Activated naive CD4-positive, alpha-beta T cell treated with Interleukin-2 at 50 U/mL for 16 hours (primary cell): ENCODE results near the gene LAIR2.
"Not testable (repeated sequence)": the region's sequence is repeated elsewhere in the genome, so short reads cannot be mapped to it uniquely, and the experiment has no call there.

Source experiments
- DNase-seq: peaks from one replicate; pipeline ENCODE4 v3.0.0-alpha.2; 2020

LAIR2 gene

GRCh38 chr19:54495284-54495683 is 7.3 kb upstream of the LAIR2 start:
- DNase-seq: not testable (repeated sequence)

GRCh38 chr19:54497747-54498450 is 4.7 kb upstream of the LAIR2 start:
- DNase-seq: not testable (repeated sequence)

GRCh38 chr19:54498451-54498772 is 4.2 kb upstream of the LAIR2 start:
- not testable (repeated sequence) for DNase-seq

- DNase-seq: not testable (repeated sequence)
Observed at GRCh38 chr19:54505542-54505941, 2.9 kb downstream of the LAIR2 start.

- no peak for DNase-seq
Observed at GRCh38 chr19:54506079-54506478, 3.4 kb downstream of the LAIR2 start.

- not testable (repeated sequence) for DNase-seq
Observed at GRCh38 chr19:54507038-54507717, 4.5 kb downstream of the LAIR2 start.

GRCh38 chr19:54507824-54508223 is 5.2 kb downstream of the LAIR2 start:
- no peak for DNase-seq

- not testable (repeated sequence) for DNase-seq
Observed at GRCh38 chr19:54508487-54508886, 5.9 kb downstream of the LAIR2 start.

- DNase-seq: peak; percentile 16
Observed at GRCh38 chr19:54509200-54509940, 6.7 kb downstream of the LAIR2 start.

GRCh38 chr19:54515156-54515555 is 12.5 kb downstream of the LAIR2 start:
- no peak for DNase-seq

GRCh38 chr19:54517483-54517882 is 14.9 kb downstream of the LAIR2 start:
- peak; percentile 48 for DNase-seq

GRCh38 chr19:54518844-54519243 is 16.2 kb downstream of the LAIR2 start:
- DNase-seq: no peak

GRCh38 chr19:54521022-54521859 is 18.6 kb downstream of the LAIR2 start:
- DNase-seq: no peak

GRCh38 chr19:54521860-54522513 is 19.4 kb downstream of the LAIR2 start:
- no peak for DNase-seq

GRCh38 chr19:54523403-54523802 is 20.8 kb downstream of the LAIR2 start:
- no peak for DNase-seq

- no peak for DNase-seq
Observed at GRCh38 chr19:54525636-54526035, 23.0 kb downstream of the LAIR2 start.

GRCh38 chr19:54526972-54527371 is 24.3 kb downstream of the LAIR2 start:
- DNase-seq: no peak

- no peak for DNase-seq
Observed at GRCh38 chr19:54530866-54531265, 28.2 kb downstream of the LAIR2 start.

- DNase-seq: no peak
Observed at GRCh38 chr19:54532528-54532927, 29.9 kb downstream of the LAIR2 start.

GRCh38 chr19:54533476-54533875 is 30.8 kb downstream of the LAIR2 start:
- no peak for DNase-seq

GRCh38 chr19:54534156-54534555 is 31.5 kb downstream of the LAIR2 start:
- DNase-seq: no peak

GRCh38 chr19:54535601-54536000 is 33.0 kb downstream of the LAIR2 start:
- DNase-seq: no peak
